ENCODE measurements around the gene ALG13. TPM values are rescaled to one million over a fixed set of nuclear protein-coding genes. Genes with fewer than 3 reads are reported as not detected.
"Not testable (repeated sequence)": the region's sequence is repeated elsewhere in the genome, so short reads cannot be mapped to it uniquely, and the experiment has no call there.

The ALG13 gene
- total RNA-seq, 4 donors from 2014 or later = 38.4 to 82.8 (median 53.2) TPM

GRCh38 chrX:111779582-111779981 lies 98.6 kb downstream of the ALG13 start:
- no peak overlapping the region for H3K27ac ChIP-seq
- TF ChIP-seq CTCF (IDR thresholded peaks at IDR 0.05) (no peak), EP300 (IDR thresholded peaks at IDR 0.05) (no peak), POLR2A (IDR thresholded peaks at IDR 0.05) (no peak)
- peaks cover 0 to 8% of the 10 kb centered on the region in 2 donors for H3K27me3 ChIP-seq
- H3K36me3 ChIP-seq = no peaks in the 10 kb centered on the region
- no peaks in the 10 kb centered on the region for H3K9me3 ChIP-seq
- H3K4me1 ChIP-seq = no peaks in the 10 kb centered on the region
- DNase-seq (ENCODE audit: low spot score in 2 of 2) = no peak
- H3K4me3 ChIP-seq = no peak overlapping the region

GRCh38 chrX:111784667-111785066 lies 103.7 kb downstream of the ALG13 start:
- DNase-seq (ENCODE audit: low spot score in 2 of 2) = no peak
- Histone ChIP-seq H3K4me3 (no peak overlapping the region), H3K9me3 (peaks cover 0 to 23% (median 5%) of the 10 kb centered on the region in 4 donors), H3K27ac (no peak overlapping the region), H3K27me3 (peaks cover 0 to 8% of the 10 kb centered on the region in 2 donors), H3K4me1 (no peaks in the 10 kb centered on the region), H3K36me3 (no peaks in the 10 kb centered on the region)
- WGBS, 2 donors = 71% methylated on average over 7 of the region's 7 CpGs; no CpG with 5 or more reads in 1 of the 2 donors
- TF ChIP-seq POLR2A (IDR thresholded peaks at IDR 0.05) (no peak), EP300 (IDR thresholded peaks at IDR 0.05) (no peak), CTCF (IDR thresholded peaks at IDR 0.05) (no peak)

- not testable (repeated sequence) for H3K4me3 ChIP-seq; H3K36me3 ChIP-seq; H3K4me1 ChIP-seq; H3K27ac ChIP-seq; DNase-seq (ENCODE audit: low spot score in 2 of 2); H3K27me3 ChIP-seq
- H3K9me3 ChIP-seq = peaks cover 0 to 38% (median 8%) of the 10 kb centered on the region in 4 donors
- 100% methylated on average over 1 of the region's 1 CpG; no CpG with 5 or more reads in 1 of the 2 donors for WGBS, 2 donors
These were observed 109.1 kb downstream of the ALG13 start for GRCh38 chrX:111790054-111790453.

Small RNAs within 50 kb of the gene (small RNA-seq; reads per million reads assigned to genes)
- not detected for gene RNA5SP512

Other genes starting within 250 kb of the ALG13 start
- not detected for gene SERTM2, start 169.5 kb upstream of the ALG13 start, total RNA-seq
- not detected for gene TRPC5OS, start 195.0 kb downstream of the ALG13 start, total RNA-seq

Data from tibial nerve (tissue), 4 donors.